AG08396 (cell line): ENCODE results near the gene FAM47E.

Experiments used
- DNase-seq: peaks from one replicate; pipeline ENCODE4 v3.0.0; 2012; ENCODE audit warnings: low spot score, mixed read lengths

The FAM47E gene

GRCh38 chr4:76301068-76301774 is 49.7 kb downstream of the FAM47E start:
- DNase-seq, result peak; percentile 76

- no peak for DNase-seq
Observed at GRCh38 chr4:76301775-76302162, 50.2 kb downstream of the FAM47E start.

GRCh38 chr4:76302826-76303438 is 51.4 kb downstream of the FAM47E start:
- DNase-seq, result no peak

- no peak for DNase-seq
Observed at GRCh38 chr4:76305033-76305687, 53.6 kb downstream of the FAM47E start.

GRCh38 chr4:76305971-76306881 is 54.7 kb downstream of the FAM47E start, which contains the start of gene STBD1:
STBD1 (plus strand) TSS chr4:76306733; CDS start chr4:76306770, 37 bp downstream.
- peak; percentile 82 for DNase-seq

- peak; percentile 81 for DNase-seq
Observed at GRCh38 chr4:76306882-76307659, 55.5 kb downstream of the FAM47E start.

- DNase-seq, result no peak
Observed at GRCh38 chr4:76307660-76308014, 56.1 kb downstream of the FAM47E start.

- no peak for DNase-seq
Observed at GRCh38 chr4:76308548-76308947, 57.0 kb downstream of the FAM47E start.

- DNase-seq, result no peak
Observed at GRCh38 chr4:76309939-76310550, 58.5 kb downstream of the FAM47E start.

GRCh38 chr4:76310683-76311082 is 59.2 kb downstream of the FAM47E start:
- DNase-seq, result no peak

- DNase-seq, result no peak
Observed at GRCh38 chr4:76311896-76312331, 60.4 kb downstream of the FAM47E start.

GRCh38 chr4:76312457-76312856 is 60.9 kb downstream of the FAM47E start:
- no peak for DNase-seq

- no peak for DNase-seq
Observed at GRCh38 chr4:76313547-76313946, 62.0 kb downstream of the FAM47E start.

- no peak for DNase-seq
Observed at GRCh38 chr4:76315267-76315918, 63.9 kb downstream of the FAM47E start.

- no peak for DNase-seq
Observed at GRCh38 chr4:76316131-76316530, 64.6 kb downstream of the FAM47E start.

GRCh38 chr4:76322236-76322635 is 70.7 kb downstream of the FAM47E start:
- no peak for DNase-seq

GRCh38 chr4:76325072-76325471 is 73.6 kb downstream of the FAM47E start:
- DNase-seq, result no peak

- DNase-seq, result no peak
Observed at GRCh38 chr4:76326515-76326914, 75.0 kb downstream of the FAM47E start.
